HepG2 (cell line): Measurements from ENCODE around the gene MCAM. TPM values are rescaled to one million over a fixed set of nuclear protein-coding genes. Genes with fewer than 3 reads are reported as not detected.

Experiments used
- ATAC-seq: fragments of 200-7000 bp; cut with Tn5 transposase; 3 replicates; pipeline ENCODE4 v1.9.1; 2020; ENCODE audit warnings: mild to moderate bottlenecking, moderate library complexity
- BruUV-seq: library from RNA; stranded (reverse); fragments of 400-500 nt; replicated peaks from 2 replicates; lab custom pipeline; 2021; lab: Mats Ljungman, UMichigan
- CTCF ChIA-PET: fragments of 300-600 bp; formaldehyde crosslinking; extraction: SDS; loops from one replicate; lab custom pipeline; 2021; ENCODE audit warnings: low total read pairs, inconsistent platforms, low intra/inter-chr PET ratio; lab: Yijun Ruan, JAX
- POLR2A ChIA-PET: fragments of 350-600 bp; sonication (Branson Sonifier 250); formaldehyde crosslinking; loops from one replicate; lab custom pipeline; 2020; ENCODE audit warnings: antibody characterized with exemption, inconsistent platforms; lab: Yijun Ruan, JAX
- DNase-seq: peaks from one replicate; pipeline ENCODE4 v3.0.0-alpha.2; 2015; ENCODE audit warnings: low spot score
- FAIRE-seq: peaks from 3 replicates; lab custom pipeline; 2011; peaks lifted over from hg19 to GRCh38; lab: Jason Lieb, UNC
- H2AFZ ChIP-seq: one replicate; pipeline ENCODE4 v1.6.1; 2011; ENCODE audit warnings: low read length, inconsistent platforms
- H3K27ac ChIP-seq: fragments of 300-600 bp; 3 replicates; pipeline ENCODE4 v1.8.0; 2011; ENCODE audit warnings: mixed run types, mild to moderate bottlenecking, mixed read lengths, low read length, inconsistent platforms; ENCODE audit not compliant: insufficient read depth; ENCODE audit errors: extremely low read length
- H3K27me3 ChIP-seq, 2 experiments: fragments of 200-600 bp in 1 of 2; 2 replicates in 1 of 2; 3 replicates in 1 of 2; pipeline versions ENCODE4 v1.6.0 to v1.8.0; 2011; ENCODE audit warnings: low read length in 2 of 2, mild to moderate bottlenecking in 2 of 2, moderate library complexity in 2 of 2, inconsistent platforms in 1 of 2; ENCODE audit not compliant: insufficient read depth in 2 of 2, control insufficient read depth in 1 of 2
- H3K36me3 ChIP-seq, 2 experiments: fragments of 200-600 bp in 1 of 2; replicated peaks in 1 of 2; 2 replicates in 1 of 2; 3 replicates in 1 of 2; pipeline versions ENCODE4 v1.5.1 to v1.8.0; 2011; ENCODE audit warnings: low read length in 2 of 2, inconsistent platforms in 1 of 2; ENCODE audit not compliant: insufficient read depth in 2 of 2, control insufficient read depth in 1 of 2
- H3K4me1 ChIP-seq: 2 replicates; pipeline ENCODE4 v1.5.1; 2012; ENCODE audit warnings: low read length, inconsistent platforms; ENCODE audit not compliant: insufficient read depth
- H3K4me2 ChIP-seq: 2 replicates; pipeline ENCODE4 v1.6.0; 2011; ENCODE audit warnings: low read depth, low read length, inconsistent platforms
- H3K4me3 ChIP-seq, 3 experiments: fragments of 200-600 bp in 1 of 3; sonication (generic), shearing (Covaris generic) in 1 of 3; replicated peaks in 1 of 3; 2 replicates each; pipeline ENCODE4 v1.5.1; 2011 to 2016; ENCODE audit warnings: low read length in 3 of 3, inconsistent platforms in 2 of 3, low read depth in 2 of 3, mild to moderate bottlenecking in 2 of 3, control low read depth in 1 of 3, mixed read lengths in 1 of 3; ENCODE audit not compliant: insufficient read depth in 1 of 3
- H3K79me2 ChIP-seq: one replicate; pipeline ENCODE4 v1.6.1; 2011; ENCODE audit warnings: low read length, inconsistent platforms; ENCODE audit not compliant: insufficient read depth
- H3K9ac ChIP-seq: 2 replicates; pipeline ENCODE4 v1.6.0; 2011; ENCODE audit warnings: mild to moderate bottlenecking, low read depth, low read length, inconsistent platforms; ENCODE audit not compliant: insufficient read depth
- H3K9me3 ChIP-seq: 2 replicates; pipeline ENCODE4 v1.5.1; 2012; ENCODE audit warnings: mild to moderate bottlenecking, low read length
- H4K20me1 ChIP-seq: 2 replicates; pipeline ENCODE4 v1.6.0; 2011; ENCODE audit warnings: inconsistent platforms, mild to moderate bottlenecking, low read length, moderate library complexity; ENCODE audit not compliant: insufficient read depth
- DPF2 ChIP-seq: sonication (generic); formaldehyde crosslinking; IDR thresholded peaks from 2 replicates; pipeline ENCODE4 v1.4.0; 2020; ENCODE audit warnings: mild to moderate bottlenecking, low read depth, missing genetic modification reagents, borderline replicate concordance
- GPN1 ChIP-seq: sonication (generic); formaldehyde crosslinking; IDR thresholded peaks from 2 replicates; pipeline ENCODE4 v1.5.1; 2020; ENCODE audit warnings: missing genetic modification reagents, borderline replicate concordance
- HMGXB3 ChIP-seq: sonication (generic); formaldehyde crosslinking; IDR thresholded peaks from 2 replicates; pipeline ENCODE4 v1.4.0; 2020; ENCODE audit warnings: missing genetic modification reagents, borderline replicate concordance
- PHB2 ChIP-seq: fragments of 450-650 bp; IDR thresholded peaks from 2 replicates; pipeline ENCODE4 v1.6.1; 2018; ENCODE audit not compliant: partially characterized antibody
- SRY ChIP-seq: sonication (generic); formaldehyde crosslinking; IDR thresholded peaks from 2 replicates; pipeline ENCODE4 v1.8.0; 2022; ENCODE audit warnings: mild to moderate bottlenecking, missing genetic modification reagents
- ZBTB38 ChIP-seq: sonication (generic); formaldehyde crosslinking; IDR thresholded peaks from 2 replicates; pipeline ENCODE4 v1.5.1; 2020; ENCODE audit warnings: mild to moderate bottlenecking, missing genetic modification reagents
- ZBTB8A ChIP-seq: sonication (generic); formaldehyde crosslinking; IDR thresholded peaks from 2 replicates; pipeline ENCODE4 v1.4.0; 2020; ENCODE audit warnings: mild to moderate bottlenecking, low read depth, missing genetic modification reagents, borderline replicate concordance
- ZHX1 ChIP-seq: sonication (generic); formaldehyde crosslinking; IDR thresholded peaks from 2 replicates; pipeline ENCODE4 v1.8.1; 2022; ENCODE audit warnings: low read depth, mild to moderate bottlenecking, missing genetic modification reagents
- ZNF136 ChIP-seq: sonication (generic); formaldehyde crosslinking; IDR thresholded peaks from 2 replicates; pipeline ENCODE4 v1.8.1; 2022; ENCODE audit warnings: low read depth, mild to moderate bottlenecking, moderate library complexity, missing genetic modification reagents
- ZNF276 ChIP-seq: sonication (generic); formaldehyde crosslinking; IDR thresholded peaks from 2 replicates; pipeline ENCODE4 v1.4.0; 2020; ENCODE audit warnings: mild to moderate bottlenecking, low read depth, missing genetic modification reagents
- ZNF460 ChIP-seq: sonication (generic); formaldehyde crosslinking; IDR thresholded peaks from 2 replicates; pipeline ENCODE4 v1.5.1; 2020; ENCODE audit warnings: missing genetic modification reagents, mild to moderate bottlenecking, borderline replicate concordance
- ZNF572 ChIP-seq: sonication (generic); formaldehyde crosslinking; IDR thresholded peaks from 2 replicates; pipeline ENCODE4 v1.5.1; 2020; ENCODE audit warnings: mild to moderate bottlenecking, missing genetic modification reagents
- ZZZ3 ChIP-seq: sonication (generic); formaldehyde crosslinking; IDR thresholded peaks from 2 replicates; pipeline ENCODE4 v1.4.0; 2020; ENCODE audit warnings: missing genetic modification reagents, mild to moderate bottlenecking, borderline replicate concordance
- WGBS: methylation state at CpG from one replicate; pipeline ENCODE4 v1.1.6; 2017; ENCODE audit warnings: low lambda C conversion rate; 5-methylcytosine and 5-hydroxymethylcytosine counted together
- in situ Hi-C: cut with HindIII; loops from 2 replicates; pipeline ENCODE4 v1.10.0; 2017; ENCODE audit warnings: low pct_unique_long_range_greater_than_20kb; ENCODE audit not compliant: extremely low pct_ligation_motif_present
- intact Hi-C: fragments of 100-400 bp; cut with micrococcal nuclease; formaldehyde crosslinking; loops from one replicate; pipeline ENCODE4 v1.10.0; 2022; ENCODE audit not compliant: unreplicated experiment
- polyA plus RNA-seq, 8 experiments: library from polyadenylated mRNA; depleted of rRNA in 3 of 8; stranded (reverse) in 7 of 8; unstranded in 1 of 8; fragments of >200 nt; fragmentation: Illumina TruSeq in 4 of 8; extraction: Trizol in 4 of 8; gene quantifications; 2 replicates each; pipeline versions ENCODE4 v1.2.1 to v1.2.3, GENCODE V29; 2011 to 2016; ENCODE audit warnings: low read depth in 4 of 8, missing spikeins in 1 of 8, mixed read lengths in 1 of 8; ENCODE audit not compliant: insufficient read depth in 1 of 8
- total RNA-seq, 5 experiments: library from RNA; depleted of rRNA; stranded (reverse); fragments of >200 nt; fragmentation: Illumina TruSeq; extraction: Trizol; gene quantifications; 2 replicates each; pipeline ENCODE4 v1.2.3, GENCODE V29; 2016; ENCODE audit warnings: low read depth in 1 of 5

Gene MCAM
- total and polyA plus RNA-seq, 2 of the 13 experiments (the other 11 are each of a cell fraction or from before 2014, with no cell fraction given), result 12.1 to 15.2 TPM

- CTCF ChIA-PET, result no interaction called here
- in situ Hi-C loops, result no loop called here
- Histone ChIP-seq H3K36me3 (no peaks in the 10 kb centered on the region), H2AFZ (no peak overlapping the region), H3K4me3 (peak overlapping the region; percentile 7 to 76 (median 53); a peak in 3 of 6 replicates), H3K4me2 (peak overlapping the region; percentile 96), H3K79me2 (no peaks in the 10 kb centered on the region), H3K27ac (no peak overlapping the region), H4K20me1 (no peaks in the 10 kb centered on the region), H3K9ac (peak overlapping the region; percentile 70; the same call in 1 of the 2 replicates), H3K4me1 (peaks cover 82% of the 10 kb centered on the region), H3K27me3 (peaks cover 0 to 9% of the 10 kb centered on the region in 2 experiments; a peak in 2 of 5 replicates), H3K9me3 (no peaks in the 10 kb centered on the region)
- FAIRE-seq (no peak), DNase-seq (no peak), ATAC-seq (no peak)
- POLR2A ChIA-PET, result interaction anchor here (1.2 to 1.9 kb wide), 4 partner anchors 48 to 288 kb away, joined by 3 to 11 read pairs (median 5); no protein-coding TSS in a partner anchor
- TF ChIP-seq ZNF572 (CRISPR knock-in tag) (no peak), ZNF460 (CRISPR knock-in tag) (no peak), ZZZ3 (CRISPR knock-in tag) (no peak), PHB2 (no peak), ZNF136 (no peak), ZBTB38 (CRISPR knock-in tag) (no peak), HMGXB3 (CRISPR knock-in tag) (no peak), SRY (CRISPR knock-in tag) (no peak), DPF2 (no peak), ZBTB8A (no peak), GPN1 (CRISPR knock-in tag) (no peak), ZNF276 (CRISPR knock-in tag) (no peak), ZHX1 (CRISPR knock-in tag) (no peak)
- intact Hi-C loops, result loop anchor here (2.0 to 10.0 kb wide), 2 partner anchors 15 to 115 kb away; partner anchors contain the start of genes CBL and RNF26
- WGBS, result 56% methylated on average over 11 of the region's 11 CpGs
- no TSS peak for BruUV-seq
These were observed 2.8 kb upstream of the MCAM start for GRCh38 chr11:119319700-119320239.
